HG02870 (cell line): ENCODE results near the gene NPTX2.

ENCODE experiments used
- ATAC-seq: cut with Tn5 transposase; IDR thresholded peaks from one replicate; pipeline ENCODE4 v1.9.1; 2021; ENCODE audit warnings: mild to moderate bottlenecking, moderate library complexity; ENCODE audit not compliant: unreplicated experiment

Gene NPTX2

GRCh38 chr7:98653601-98654310 lies 36.7 kb downstream of the NPTX2 start:
- no peak for ATAC-seq

- ATAC-seq, result no peak
Measured at GRCh38 chr7:98654524-98655272, 37.6 kb downstream of the NPTX2 start.

- no peak for ATAC-seq
Measured at GRCh38 chr7:98655611-98656010, 38.5 kb downstream of the NPTX2 start.

- no peak for ATAC-seq
Measured at GRCh38 chr7:98656899-98657298, 39.8 kb downstream of the NPTX2 start.

- ATAC-seq, result no peak
Measured at GRCh38 chr7:98657736-98658135, 40.7 kb downstream of the NPTX2 start.

GRCh38 chr7:98659756-98660155 lies 42.7 kb downstream of the NPTX2 start:
- no peak for ATAC-seq

- ATAC-seq, result no peak
Measured at GRCh38 chr7:98661607-98662006, 44.5 kb downstream of the NPTX2 start.

GRCh38 chr7:98662289-98662688 lies 45.2 kb downstream of the NPTX2 start:
- no peak for ATAC-seq

GRCh38 chr7:98664882-98665281 lies 47.8 kb downstream of the NPTX2 start:
- no peak for ATAC-seq

GRCh38 chr7:98668255-98668654 lies 51.2 kb downstream of the NPTX2 start:
- ATAC-seq, result no peak

GRCh38 chr7:98669329-98670000 lies 52.4 kb downstream of the NPTX2 start:
- ATAC-seq, result no peak

- no peak for ATAC-seq
Measured at GRCh38 chr7:98670186-98670585, 53.1 kb downstream of the NPTX2 start.

- ATAC-seq, result no peak
Measured at GRCh38 chr7:98671733-98672331, 54.7 kb downstream of the NPTX2 start.

GRCh38 chr7:98674461-98674860 lies 57.4 kb downstream of the NPTX2 start:
- ATAC-seq, result no peak

- ATAC-seq, result no peak
Measured at GRCh38 chr7:98674881-98675280, 57.8 kb downstream of the NPTX2 start.

GRCh38 chr7:98678215-98678614 lies 61.1 kb downstream of the NPTX2 start:
- ATAC-seq, result no peak
